ENCODE data around the gene THBD. TPM values are rescaled to one million over a fixed set of nuclear protein-coding genes. Genes with fewer than 3 reads are reported as not detected.

The THBD gene
- polyA plus RNA-seq, 4 donors = 4.5 to 7.0 (median 5.6) TPM

GRCh38 chr20:23085436-23086055, 36.1 kb upstream of the THBD start:
- DNase-seq (ENCODE audit: low read depth in 4 of 4, low spot score in 2 of 4) = no peak

DNA sequence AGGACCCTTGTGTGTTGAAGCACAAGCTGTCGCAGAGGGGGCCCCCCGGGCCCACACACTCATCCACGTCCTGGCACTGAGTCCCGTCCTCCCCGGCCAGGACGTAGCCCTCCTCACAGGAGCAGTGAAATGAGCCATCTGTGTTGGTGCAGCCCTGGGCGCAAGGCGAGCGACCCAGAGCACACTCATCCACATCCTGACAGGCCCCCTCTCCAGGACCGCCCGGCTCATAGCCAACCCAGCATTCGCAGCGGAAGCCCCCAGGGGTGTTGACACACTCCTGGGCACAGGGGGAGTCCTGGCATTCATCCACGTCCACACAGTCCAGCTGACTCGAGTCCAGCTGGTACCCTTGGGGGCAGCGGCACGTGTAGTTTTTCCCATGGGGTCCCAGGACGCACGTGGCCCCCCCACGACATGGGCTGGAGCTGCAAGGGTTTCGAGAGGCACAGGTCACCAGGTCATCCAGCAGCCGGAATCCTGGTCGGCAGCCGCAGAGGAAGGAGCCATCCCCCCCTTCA, 35.4 kb upstream of the THBD start:
- DNase-seq (ENCODE audit: low read depth in 4 of 4, low spot score in 2 of 4) = no peak

DNA sequence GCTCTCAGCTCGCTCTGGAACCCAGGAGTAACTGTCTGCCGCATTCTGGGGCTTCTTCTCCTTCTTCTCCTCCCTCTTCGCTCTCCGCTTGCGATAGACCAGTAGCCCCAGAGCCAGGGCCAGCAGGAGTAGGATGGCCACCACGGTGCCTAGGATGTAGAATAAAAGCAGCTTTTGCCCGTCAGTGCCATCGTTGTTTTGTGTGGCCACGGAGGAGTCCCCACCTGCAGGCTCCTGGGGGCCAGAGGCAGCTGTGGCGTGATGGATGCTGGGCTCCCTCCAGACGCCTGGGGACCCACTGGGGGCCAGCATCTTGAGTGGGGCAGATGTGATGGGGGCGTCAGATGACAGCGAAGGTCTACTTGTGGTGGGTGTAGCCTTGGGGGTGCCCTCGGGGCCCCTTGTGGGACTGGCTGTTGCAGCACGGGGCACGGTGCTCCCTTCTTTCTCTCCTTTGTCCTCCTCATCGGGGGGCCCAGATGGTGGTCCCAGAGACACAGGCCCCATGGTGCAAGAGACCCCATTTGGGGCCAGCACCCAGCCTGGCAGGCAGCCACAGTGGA, 34.9 kb upstream of the THBD start:
- no peak for DNase-seq (ENCODE audit: low read depth in 4 of 4, low spot score in 2 of 4)

- no peak for DNase-seq (ENCODE audit: low read depth in 4 of 4, low spot score in 2 of 4)
These were observed 34.2 kb upstream of the THBD start for GRCh38 chr20:23083553-23084220.

GRCh38 chr20:23082846-23083552, 33.5 kb upstream of the THBD start:
- no peak for DNase-seq (ENCODE audit: low read depth in 4 of 4, low spot score in 2 of 4)

DNA sequence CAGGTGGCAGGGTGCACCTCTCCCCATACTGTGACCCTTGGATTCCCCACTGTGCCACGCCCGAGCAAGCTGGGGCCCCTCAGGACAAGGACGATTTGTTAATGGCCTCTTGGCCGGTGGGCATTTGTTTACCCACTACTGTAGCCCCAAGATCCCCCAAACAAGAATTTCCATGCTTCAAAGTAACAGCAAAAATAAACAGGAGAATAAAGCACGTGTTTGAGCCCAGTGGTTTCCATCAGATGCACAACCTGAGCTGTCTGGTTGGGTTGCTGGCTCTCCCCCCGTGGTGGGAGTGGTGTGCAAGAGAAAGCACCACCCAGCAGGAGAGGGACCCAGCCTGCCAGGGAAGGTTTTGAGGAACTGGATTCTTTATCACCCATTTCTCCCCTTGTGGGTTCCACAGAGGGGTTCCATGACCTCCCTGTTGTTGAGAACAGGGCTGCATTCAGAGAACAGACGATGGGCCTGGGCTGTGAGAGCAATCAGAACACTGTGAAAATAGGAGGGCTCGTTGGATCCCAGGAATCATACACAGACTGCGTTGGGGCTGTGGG, 31.9 kb upstream of the THBD start:
- no peak for DNase-seq (ENCODE audit: low read depth in 4 of 4, low spot score in 2 of 4)

DNA sequence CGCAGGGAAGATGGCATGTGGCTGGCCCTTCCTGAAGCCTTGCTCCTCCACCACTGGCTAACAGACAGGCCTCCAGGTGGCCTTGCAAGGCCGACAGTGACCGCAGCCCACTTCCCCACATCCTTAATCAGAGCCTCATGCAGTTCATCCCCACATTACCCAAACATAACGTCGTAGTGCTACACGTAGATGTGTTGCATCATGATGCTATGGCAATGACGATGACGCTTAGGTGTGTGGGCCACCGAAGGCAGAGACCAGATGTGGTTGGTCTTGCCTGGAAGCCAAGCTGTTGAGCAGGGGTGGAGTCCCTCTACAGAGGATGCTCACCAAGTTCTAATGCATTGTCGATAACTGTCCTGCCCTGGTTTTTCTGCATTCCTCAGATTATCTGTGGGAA, 31.0 kb upstream of the THBD start:
- DNase-seq (ENCODE audit: low read depth in 4 of 4, low spot score in 2 of 4) = no peak

DNA sequence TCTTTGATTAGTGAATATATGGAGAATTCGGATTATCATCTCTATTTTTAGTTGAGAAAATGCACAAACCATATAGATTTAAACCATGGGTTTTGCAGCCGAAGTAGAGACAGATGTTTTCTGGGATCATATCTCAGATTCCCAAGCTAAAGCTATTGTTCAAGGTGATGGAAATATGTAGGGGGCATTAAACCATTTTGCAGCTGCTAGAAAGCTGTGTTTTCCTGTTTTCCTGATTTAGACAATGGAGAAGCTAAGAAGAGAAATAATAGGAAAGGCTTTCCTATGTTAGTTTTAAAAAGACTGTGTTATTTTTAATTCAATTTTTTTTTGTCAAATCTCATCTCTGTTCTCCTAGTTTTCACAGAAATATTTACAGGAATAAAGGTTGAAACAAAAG, 30.5 kb upstream of the THBD start:
- no peak for DNase-seq (ENCODE audit: low read depth in 4 of 4, low spot score in 2 of 4)

DNA sequence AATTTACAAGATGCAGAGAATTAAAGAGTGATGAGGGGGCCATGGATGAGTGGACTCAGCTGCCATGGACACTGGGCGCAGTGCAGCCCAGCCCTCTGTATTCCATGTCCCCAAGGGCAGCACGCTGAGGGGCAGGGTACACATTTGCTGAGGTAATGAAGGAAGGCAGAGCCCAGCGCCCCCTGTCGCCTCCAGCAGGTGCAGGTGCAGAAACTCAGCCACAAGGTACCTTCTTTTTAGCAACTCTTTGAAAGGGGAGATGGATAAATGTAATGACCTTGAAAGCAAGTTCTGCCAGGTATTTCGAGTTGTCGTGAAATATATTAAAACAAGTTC, 29.5 kb upstream of the THBD start:
- no peak for DNase-seq (ENCODE audit: low read depth in 4 of 4, low spot score in 2 of 4)

DNA sequence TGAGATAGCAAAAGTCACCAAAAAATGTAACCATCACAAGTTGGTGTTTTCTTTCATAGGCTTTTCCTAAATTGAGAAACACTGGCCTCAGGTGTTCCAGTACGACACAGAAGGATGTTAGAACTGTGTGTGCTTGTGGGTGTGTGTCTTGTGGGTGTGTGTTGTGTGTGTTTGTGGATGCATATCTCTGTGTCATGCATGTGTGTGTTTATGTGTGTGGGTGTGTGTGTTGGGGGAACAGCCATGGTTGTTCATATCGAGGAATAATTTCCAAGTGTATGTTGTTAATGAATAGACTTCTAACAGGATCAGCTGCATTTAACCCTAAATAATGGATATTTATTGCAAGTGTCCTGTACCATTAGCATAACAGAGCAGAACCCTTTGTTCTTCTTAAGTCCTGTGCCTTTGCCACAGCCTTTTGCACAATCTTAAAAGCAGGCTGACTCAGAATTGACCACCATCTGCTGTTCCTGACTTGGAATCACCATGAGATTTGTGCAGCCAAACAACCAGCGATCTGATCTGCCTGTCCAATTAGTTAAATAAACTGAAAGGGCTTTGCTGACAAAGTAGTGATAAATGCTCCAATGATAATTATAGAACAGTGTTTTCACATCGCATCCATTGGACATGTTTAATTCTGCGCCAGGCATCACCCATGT, 29.0 kb upstream of the THBD start:
- DNase-seq (ENCODE audit: low read depth in 4 of 4, low spot score in 2 of 4) = no peak

DNA sequence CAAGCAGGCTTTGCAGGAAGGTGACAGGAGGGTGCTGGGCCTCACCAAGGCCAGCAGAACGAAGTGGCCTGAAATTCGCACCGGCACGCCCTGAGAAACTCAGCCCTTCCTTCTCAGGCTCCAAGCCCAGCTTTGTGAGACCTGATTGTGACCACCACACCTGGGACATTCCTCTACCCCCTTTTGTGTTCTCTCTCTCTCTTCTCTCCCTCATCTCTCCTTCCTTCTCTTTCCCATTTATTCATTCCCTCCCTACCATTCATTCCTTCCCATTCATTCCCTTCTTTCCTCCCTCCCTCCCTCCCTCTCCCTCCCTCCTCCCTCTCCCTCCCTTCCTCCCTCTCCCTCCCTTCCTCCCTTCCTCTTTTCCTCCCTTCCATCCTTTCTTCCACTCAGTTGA, 27.8 kb upstream of the THBD start:
- DNase-seq (ENCODE audit: low read depth in 4 of 4, low spot score in 2 of 4) = no peak

- no peak for DNase-seq (ENCODE audit: low read depth in 4 of 4, low spot score in 2 of 4)
These were observed 24.6 kb upstream of the THBD start for GRCh38 chr20:23074052-23074451.

DNA sequence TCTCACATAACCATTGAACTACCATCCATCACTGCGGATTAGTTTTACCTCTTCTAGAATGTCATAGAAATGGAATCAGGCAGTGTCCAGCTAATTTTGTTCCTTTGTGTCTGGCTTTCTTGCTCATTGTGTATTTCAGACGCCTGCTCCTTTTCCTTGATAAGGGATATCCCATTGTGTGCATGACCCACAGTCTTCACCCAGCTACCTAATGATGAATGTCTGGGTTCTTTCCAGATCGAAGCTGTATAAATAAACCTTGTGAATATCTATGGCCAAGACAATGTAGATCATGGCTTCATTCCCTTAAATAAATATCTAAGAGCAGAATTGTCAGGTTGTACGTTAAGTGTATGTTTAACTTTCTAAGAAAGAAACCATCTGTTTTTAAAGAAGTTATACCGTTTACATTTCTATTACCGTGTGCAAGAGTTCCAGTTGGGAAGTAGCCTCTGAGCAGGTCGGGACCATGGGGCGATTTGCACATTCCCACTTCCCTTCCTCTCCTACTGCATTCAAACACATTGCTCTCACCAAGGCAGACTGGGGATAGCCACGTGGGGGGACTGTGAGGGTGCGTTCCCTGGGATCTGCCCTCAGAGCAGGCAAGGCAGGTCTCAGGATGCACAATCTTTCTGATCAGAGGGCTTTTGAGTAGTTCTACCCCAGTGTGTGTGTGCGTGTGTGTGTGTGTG, 23.6 kb upstream of the THBD start:
- no peak for DNase-seq (ENCODE audit: low read depth in 4 of 4, low spot score in 2 of 4)

DNA sequence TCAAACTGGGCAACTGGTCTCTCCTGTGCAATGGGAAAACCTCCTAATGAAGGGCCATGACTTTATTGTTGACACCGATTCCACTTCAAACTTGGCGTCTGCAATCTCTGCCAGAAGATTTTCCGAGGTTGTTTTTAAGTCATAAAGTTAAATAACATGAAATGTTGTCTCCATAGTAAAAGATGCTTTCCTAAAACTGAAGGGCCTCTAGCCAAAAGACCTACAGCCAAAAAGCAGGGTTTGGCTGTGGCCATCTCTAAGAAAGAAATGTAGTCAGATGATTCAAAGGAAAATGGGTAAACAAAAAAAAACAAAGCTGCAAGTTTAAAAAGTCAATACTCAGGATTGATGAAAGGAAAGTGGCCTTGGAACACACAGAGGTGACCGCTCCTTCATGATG, 22.5 kb upstream of the THBD start:
- DNase-seq (ENCODE audit: low read depth in 4 of 4, low spot score in 2 of 4) = no peak

DNA sequence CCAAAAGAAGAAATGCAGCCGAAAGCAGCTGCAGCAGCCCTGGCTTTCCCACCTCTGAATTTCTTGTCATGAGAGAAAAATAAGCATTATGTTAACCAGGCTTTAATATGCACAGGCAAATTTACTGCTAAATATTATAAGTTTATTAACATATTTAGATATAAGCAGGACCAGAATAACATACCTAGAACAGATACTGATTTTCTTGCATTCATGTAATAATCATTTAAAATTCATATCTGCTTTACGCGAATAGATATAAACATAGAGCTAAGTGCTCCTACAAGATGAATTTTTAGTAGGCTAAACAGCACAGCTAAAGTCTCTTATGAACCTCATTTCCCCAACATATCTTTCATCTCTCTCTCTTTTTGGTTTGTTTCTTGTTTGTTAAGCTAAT, 21.9 kb upstream of the THBD start:
- no peak for DNase-seq (ENCODE audit: low read depth in 4 of 4, low spot score in 2 of 4)

GRCh38 chr20:23069108-23069507, 19.6 kb upstream of the THBD start:
- DNase-seq (ENCODE audit: low read depth in 4 of 4, low spot score in 2 of 4) = no peak

DNA sequence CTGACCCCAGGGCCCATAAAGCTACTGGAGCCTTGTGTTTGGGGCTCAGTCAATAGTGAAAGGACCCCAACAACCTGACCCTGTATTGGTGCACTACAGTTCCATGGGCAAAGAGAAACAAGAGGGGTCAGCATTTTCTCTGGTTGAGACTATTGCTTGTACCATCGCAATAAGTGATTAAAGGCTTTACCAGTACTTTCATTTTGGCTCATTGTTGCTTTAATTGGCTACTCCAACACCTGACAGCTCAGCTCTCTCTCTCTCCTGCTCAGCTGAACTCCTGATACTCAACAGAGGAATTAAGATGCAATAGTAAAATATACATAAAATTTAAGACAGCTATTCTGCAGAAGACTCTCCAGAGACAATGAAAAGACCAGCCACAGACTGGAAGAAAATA, 18.8 kb upstream of the THBD start:
- no peak for DNase-seq (ENCODE audit: low read depth in 4 of 4, low spot score in 2 of 4)

GRCh38 chr20:23066772-23067171, 17.3 kb upstream of the THBD start:
- DNase-seq (ENCODE audit: low read depth in 4 of 4, low spot score in 2 of 4) = no peak

DNA sequence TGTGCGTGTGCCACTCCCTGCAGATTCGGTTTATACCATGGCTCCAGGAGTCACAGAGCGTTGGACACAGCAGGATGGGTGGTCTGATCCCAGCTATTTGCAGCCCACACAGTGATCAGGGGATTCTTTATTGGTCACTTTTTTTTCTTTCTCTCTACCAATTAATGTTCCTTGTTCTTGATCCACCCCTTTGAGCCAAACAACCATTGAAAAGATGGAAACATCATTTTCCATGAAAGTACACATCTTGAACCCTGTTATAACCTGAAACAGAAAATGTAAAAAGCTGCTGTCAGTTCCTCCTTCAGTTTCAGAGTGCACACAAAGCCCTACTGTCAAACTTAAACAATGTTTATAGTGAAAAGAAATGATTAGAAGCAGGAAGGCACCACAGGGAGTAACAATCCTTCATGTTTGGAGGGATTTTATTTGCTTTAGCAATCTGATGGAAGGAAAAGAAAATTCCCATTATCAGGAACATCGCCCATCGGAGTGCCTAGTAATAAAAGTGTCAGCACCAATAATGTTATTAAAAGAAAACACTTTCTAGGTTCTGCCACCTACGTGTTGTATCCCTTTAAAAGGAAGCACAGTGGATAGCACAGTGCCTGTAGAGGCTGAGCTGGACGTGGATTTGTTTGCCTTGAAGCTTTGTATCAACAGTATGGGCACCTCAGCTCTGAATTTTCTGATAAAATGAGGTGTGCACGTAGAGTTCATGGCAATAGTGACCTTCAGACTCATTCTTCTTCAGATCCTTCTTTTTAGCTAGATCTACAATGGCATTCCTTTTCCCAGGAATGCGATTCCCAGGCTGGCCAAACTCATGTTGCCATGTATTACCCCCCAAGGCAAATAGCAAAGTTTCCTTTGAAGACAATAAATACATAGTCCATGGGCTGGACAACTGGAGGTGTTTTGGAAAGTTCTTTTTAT, 16.1 kb upstream of the THBD start:
- no peak for DNase-seq (ENCODE audit: low read depth in 4 of 4, low spot score in 2 of 4)
